Esophagus squamous epithelium (tissue), 5 donors: ENCODE results near the gene CLEC2L. TPM values are rescaled to one million over a fixed set of nuclear protein-coding genes. Genes with fewer than 3 reads are reported as not detected.

Experiments used
- DNase-seq: peaks from one replicate; lab custom pipeline; 2025; lab: John Stamatoyannopoulos, UW
- H3K27ac ChIP-seq, 4 donors: fragments of 200-600 bp; sonication (generic); one replicate each; pipeline ENCODE4 v1.5.1; 2016 to 2019; ENCODE audit warnings: mild to moderate bottlenecking in 1 of 4
- H3K27me3 ChIP-seq, 4 donors: fragments of 200-600 bp; sonication (generic); 1 replicate in 3 of 4; 2 replicates in 1 of 4; pipeline versions ENCODE4 v1.5.1 to v1.6.0; 2017 to 2021; ENCODE audit warnings: antibody characterized with exemption in 1 of 4
- H3K36me3 ChIP-seq, 3 donors: fragments of 200-600 bp; sonication (generic); one replicate each; pipeline ENCODE4 v1.5.1; 2016 to 2019
- H3K4me1 ChIP-seq, 3 donors: fragments of 200-600 bp; sonication (generic); one replicate each; pipeline ENCODE4 v1.5.1; 2017 to 2019
- H3K4me3 ChIP-seq, 4 donors: fragments of 200-600 bp; sonication (generic); 1 replicate in 3 of 4; 2 replicates in 1 of 4; pipeline ENCODE4 v1.5.1; 2016 to 2019; ENCODE audit warnings: mild to moderate bottlenecking in 2 of 4, moderate library complexity in 1 of 4
- H3K9me3 ChIP-seq, 3 donors: fragments of 200-600 bp; sonication (generic); one replicate each; pipeline ENCODE4 v1.5.1; 2016 to 2019
- POLR2A ChIP-seq, 4 donors: fragments of 450-650 bp; IDR thresholded peaks; one replicate each; pipeline ENCODE4 v1.6.1; 2017; ENCODE audit warnings: antibody characterized with exemption in 4 of 4, mild to moderate bottlenecking in 4 of 4, moderate library complexity in 3 of 4
- WGBS, 2 donors: methylation state at CpG; one replicate each; pipeline ENCODE4 v1.1.5; 2018; 5-methylcytosine and 5-hydroxymethylcytosine counted together
- intact Hi-C: fragments of 100-400 bp; cut with DNase I; formaldehyde crosslinking; loops from one replicate; pipeline ENCODE4 v1.15.0; 2022
- total RNA-seq, 4 donors: library from RNA; depleted of rRNA; stranded (reverse); fragments of >200 nt; gene quantifications; one replicate each; pipeline ENCODE4 v1.1.0, GENCODE V29; 2016
- TF ChIP-seq, protein P1 (sequence below), 6 experiments: fragments of 450-650 bp in 4 of 6; fragments of 200-600 bp in 2 of 6; sonication (generic) in 2 of 6; IDR thresholded peaks; one replicate each; pipeline ENCODE4 v1.5.1; 2016 to 2019; ENCODE audit warnings: antibody characterized with exemption in 6 of 6, mild to moderate bottlenecking in 4 of 6, moderate library complexity in 4 of 6
- donor health status: DM: yes; HTN: yes; CAD: no.

Gene CLEC2L
- total RNA-seq, 4 donors from 2014 or later, result not detected

DNA sequence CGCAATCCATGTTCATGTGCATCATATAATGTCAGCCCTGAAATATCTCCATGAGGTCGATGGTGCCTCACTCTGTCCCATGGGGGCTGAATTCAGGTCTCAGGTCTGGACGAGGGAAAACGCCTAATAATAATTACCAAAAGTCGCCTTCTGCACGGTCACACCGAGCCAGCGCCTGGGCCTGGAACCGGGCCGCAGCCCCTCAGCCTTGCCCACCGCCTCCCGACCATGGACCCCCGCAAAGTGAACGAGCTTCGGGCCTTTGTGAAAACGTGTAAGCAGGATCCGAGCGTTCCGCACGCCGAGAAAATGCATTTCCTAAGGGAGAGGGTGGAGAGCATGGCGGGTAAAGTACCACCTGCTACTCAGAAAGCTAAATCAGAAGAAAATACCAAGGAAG, 21.3 kb upstream of the CLEC2L start:
- TF ChIP-seq POLR2A (IDR thresholded peaks at IDR 0.05), result no peak
- TF ChIP-seq, protein P1, sequence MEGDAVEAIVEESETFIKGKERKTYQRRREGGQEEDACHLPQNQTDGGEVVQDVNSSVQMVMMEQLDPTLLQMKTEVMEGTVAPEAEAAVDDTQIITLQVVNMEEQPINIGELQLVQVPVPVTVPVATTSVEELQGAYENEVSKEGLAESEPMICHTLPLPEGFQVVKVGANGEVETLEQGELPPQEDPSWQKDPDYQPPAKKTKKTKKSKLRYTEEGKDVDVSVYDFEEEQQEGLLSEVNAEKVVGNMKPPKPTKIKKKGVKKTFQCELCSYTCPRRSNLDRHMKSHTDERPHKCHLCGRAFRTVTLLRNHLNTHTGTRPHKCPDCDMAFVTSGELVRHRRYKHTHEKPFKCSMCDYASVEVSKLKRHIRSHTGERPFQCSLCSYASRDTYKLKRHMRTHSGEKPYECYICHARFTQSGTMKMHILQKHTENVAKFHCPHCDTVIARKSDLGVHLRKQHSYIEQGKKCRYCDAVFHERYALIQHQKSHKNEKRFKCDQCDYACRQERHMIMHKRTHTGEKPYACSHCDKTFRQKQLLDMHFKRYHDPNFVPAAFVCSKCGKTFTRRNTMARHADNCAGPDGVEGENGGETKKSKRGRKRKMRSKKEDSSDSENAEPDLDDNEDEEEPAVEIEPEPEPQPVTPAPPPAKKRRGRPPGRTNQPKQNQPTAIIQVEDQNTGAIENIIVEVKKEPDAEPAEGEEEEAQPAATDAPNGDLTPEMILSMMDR (IDR thresholded peaks at IDR 0.05), result no peak
- no peak overlapping the region for H3K4me3 ChIP-seq
- WGBS, 2 donors, result 84 to 88% methylated on average over 15 to 21 of the region's 22 CpGs
- DNase-seq, result no peak
- peaks cover 0 to 23% (median 0%) of the 10 kb centered on the region in 4 donors for H3K27me3 ChIP-seq
- no peaks in the 10 kb centered on the region for H3K9me3 ChIP-seq
- peaks cover 0 to 10% (median 6%) of the 10 kb centered on the region in 3 donors for H3K4me1 ChIP-seq
- H3K36me3 ChIP-seq, result no peaks in the 10 kb centered on the region
- intact Hi-C loops, result no loop called here
- H3K27ac ChIP-seq, result no peak overlapping the region

DNA sequence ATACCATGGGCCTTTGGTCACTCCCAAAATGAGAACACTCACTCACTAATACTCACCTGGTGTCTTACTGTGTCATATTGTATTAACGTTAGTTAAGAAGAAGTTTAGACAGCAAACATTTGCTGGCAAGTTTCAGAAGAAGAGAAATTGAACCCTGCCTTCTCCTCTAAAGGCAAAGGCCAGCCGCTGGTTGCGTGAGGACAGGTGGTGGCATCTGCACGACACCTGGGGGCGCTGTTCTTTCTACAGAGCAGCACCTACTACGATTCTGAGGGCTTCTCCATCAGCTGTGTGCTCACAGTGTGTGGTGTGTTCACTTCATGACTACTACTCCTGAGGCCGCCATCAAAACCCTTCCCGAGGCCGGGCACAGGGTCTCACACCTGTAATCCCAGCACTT, 17.9 kb upstream of the CLEC2L start:
- Histone ChIP-seq H3K27ac (no peak overlapping the region), H3K9me3 (no peaks in the 10 kb centered on the region), H3K4me3 (no peak overlapping the region), H3K36me3 (no peaks in the 10 kb centered on the region), H3K4me1 (peaks cover 0 to under 1% (median 0%) of the 10 kb centered on the region in 3 donors), H3K27me3 (peaks cover 0 to 10% (median 0%) of the 10 kb centered on the region in 4 donors)
- 45 to 73% methylated on average over 2 to 6 of the region's 9 CpGs for WGBS, 2 donors
- no peak for TF ChIP-seq POLR2A (IDR thresholded peaks at IDR 0.05)
- TF ChIP-seq, protein P1 (IDR thresholded peaks at IDR 0.05), result peak in 1 of 6 experiments; percentile 37
- intact Hi-C loops, result no loop called here
- no peak for DNase-seq

- no peaks in the 10 kb centered on the region for H3K36me3 ChIP-seq
- WGBS, 2 donors, result 96 to 98% methylated on average over 2 of the region's 2 CpGs
- DNase-seq, result no peak
- H3K4me1 ChIP-seq, result no peaks in the 10 kb centered on the region
- no peak overlapping the region for H3K27ac ChIP-seq
- no peaks in the 10 kb centered on the region for H3K27me3 ChIP-seq
- H3K4me3 ChIP-seq, result no peak overlapping the region
- H3K9me3 ChIP-seq, result no peaks in the 10 kb centered on the region
- TF ChIP-seq POLR2A (IDR thresholded peaks at IDR 0.05), result no peak
- TF ChIP-seq, protein P1 (IDR thresholded peaks at IDR 0.05), result no peak
- intact Hi-C loops, result no loop called here
These were observed 13.9 kb upstream of the CLEC2L start for GRCh38 chr7:139509535-139509934.

DNA sequence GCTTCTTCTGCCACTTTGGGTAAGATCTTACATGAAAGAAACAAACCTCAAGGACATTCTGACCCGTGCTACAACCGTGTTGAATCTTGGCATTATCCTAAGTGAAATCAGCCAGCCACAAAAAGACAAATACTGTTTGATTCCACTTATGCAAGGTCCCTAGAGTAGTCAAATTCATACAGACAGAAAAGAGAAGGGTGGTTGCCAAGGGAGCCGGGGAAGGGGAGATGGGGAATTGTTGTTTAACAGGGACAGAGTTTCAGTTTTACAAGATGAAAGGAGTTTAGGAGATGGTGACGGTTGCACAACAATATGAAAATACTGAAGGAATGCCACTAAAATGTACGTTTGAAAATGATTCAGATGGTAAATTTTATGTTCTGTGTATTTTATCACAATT, 12.2 kb upstream of the CLEC2L start:
- TF ChIP-seq, protein P1 (IDR thresholded peaks at IDR 0.05), result no peak
- no peak for TF ChIP-seq POLR2A (IDR thresholded peaks at IDR 0.05)
- WGBS, 2 donors, result 61 to 62% methylated on average over 5 of the region's 5 CpGs
- no peak for DNase-seq

DNA sequence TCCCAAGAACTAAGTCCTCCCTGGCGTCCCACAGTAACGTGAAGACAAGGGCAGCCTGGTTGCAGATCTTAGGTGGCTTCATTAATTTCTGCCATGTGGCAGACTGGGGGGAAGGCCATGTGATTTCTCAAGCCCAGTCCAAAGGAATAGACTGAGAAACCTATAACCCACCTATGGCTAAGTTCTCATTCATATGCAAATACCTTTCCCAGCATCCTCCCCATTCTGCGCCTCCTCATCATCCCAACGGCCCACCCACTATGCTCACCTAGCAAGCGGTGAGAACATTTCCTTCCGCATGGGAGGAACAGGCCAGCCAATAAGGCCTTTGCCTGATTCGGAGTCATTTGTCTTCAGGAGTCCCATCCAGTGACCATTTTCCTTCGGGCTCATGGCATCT, 8.2 kb upstream of the CLEC2L start:
- TF ChIP-seq POLR2A (IDR thresholded peaks at IDR 0.05), result no peak
- TF ChIP-seq, protein P1 (IDR thresholded peaks at IDR 0.05), result no peak
- Histone ChIP-seq H3K27me3 (peaks cover 0 to 12% (median 0%) of the 10 kb centered on the region in 4 donors), H3K36me3 (no peaks in the 10 kb centered on the region), H3K9me3 (no peaks in the 10 kb centered on the region), H3K27ac (no peak overlapping the region), H3K4me1 (no peaks in the 10 kb centered on the region), H3K4me3 (no peak overlapping the region)
- intact Hi-C loops, result no loop called here
- no peak for DNase-seq
- 87 to 91% methylated on average over 7 to 8 of the region's 8 CpGs for WGBS, 2 donors

More for the DNA sequence above, 12.2 kb upstream of the CLEC2L start:
- no peak overlapping the region for H3K27ac ChIP-seq
- intact Hi-C loops, result no loop called here
- H3K4me1 ChIP-seq, result no peaks in the 10 kb centered on the region
- no peak overlapping the region for H3K4me3 ChIP-seq
- H3K27me3 ChIP-seq, result no peaks in the 10 kb centered on the region
- no peaks in the 10 kb centered on the region for H3K36me3 ChIP-seq
- no peaks in the 10 kb centered on the region for H3K9me3 ChIP-seq
